Breast epithelium (tissue), 3 donors: Measurements from ENCODE around the gene OGFR.

Experiments used
- CTCF ChIP-seq, 3 donors: fragments of 450-650 bp; IDR thresholded peaks; one replicate each; pipeline ENCODE4 v1.5.1; 2016 to 2017; ENCODE audit warnings: antibody characterized with exemption in 3 of 3, mild to moderate bottlenecking in 3 of 3, moderate library complexity in 3 of 3
- POLR2AphosphoS5 ChIP-seq, 3 donors: sonication (generic); formaldehyde crosslinking; IDR thresholded peaks; one replicate each; pipeline ENCODE4 v1.6.1; 2017; ENCODE audit warnings: antibody characterized with exemption in 3 of 3

- TF ChIP-seq POLR2AphosphoS5 (IDR thresholded peaks at IDR 0.05) (no peak), CTCF (IDR thresholded peaks at IDR 0.05) (no peak)
These were observed 1.2 kb downstream of the OGFR start for GRCh38 chr20:62805711-62806382.
